ENCODE results near the gene HADHA. TPM values are rescaled to one million over a fixed set of nuclear protein-coding genes. Genes with fewer than 3 reads are reported as not detected.
A peak's percentile ranks its signal among the peaks of the same experiment; 100 is the strongest.

The HADHA gene
- total and polyA plus RNA-seq, 5 donors, result 307 to 410 (median 341) TPM

GRCh38 chr2:26184121-26184520 is 60.3 kb downstream of the HADHA start:
- WGBS, result 53% methylated on average over 34 of the region's 34 CpGs
- Histone ChIP-seq H3K27ac (ENCODE audit: low read length) (no peak overlapping the region), H3K27me3 (ENCODE audit: control insufficient read depth, insufficient read depth) (no peaks in the 10 kb centered on the region), H3K9me3 (ENCODE audit: control insufficient read depth, low read length) (no peaks in the 10 kb centered on the region), H3K4me3 (ENCODE audit: low read length) (peak overlapping the region; percentile 21), H3K4me1 (ENCODE audit: control insufficient read depth, insufficient read depth, low read length) (peaks cover 5% of the 10 kb centered on the region)
- DNase-seq (peak in 1 of 3 donors; percentile 53), ATAC-seq (no peak)
- intact Hi-C loops (cut with DNase I), result no loop called here

DNA sequence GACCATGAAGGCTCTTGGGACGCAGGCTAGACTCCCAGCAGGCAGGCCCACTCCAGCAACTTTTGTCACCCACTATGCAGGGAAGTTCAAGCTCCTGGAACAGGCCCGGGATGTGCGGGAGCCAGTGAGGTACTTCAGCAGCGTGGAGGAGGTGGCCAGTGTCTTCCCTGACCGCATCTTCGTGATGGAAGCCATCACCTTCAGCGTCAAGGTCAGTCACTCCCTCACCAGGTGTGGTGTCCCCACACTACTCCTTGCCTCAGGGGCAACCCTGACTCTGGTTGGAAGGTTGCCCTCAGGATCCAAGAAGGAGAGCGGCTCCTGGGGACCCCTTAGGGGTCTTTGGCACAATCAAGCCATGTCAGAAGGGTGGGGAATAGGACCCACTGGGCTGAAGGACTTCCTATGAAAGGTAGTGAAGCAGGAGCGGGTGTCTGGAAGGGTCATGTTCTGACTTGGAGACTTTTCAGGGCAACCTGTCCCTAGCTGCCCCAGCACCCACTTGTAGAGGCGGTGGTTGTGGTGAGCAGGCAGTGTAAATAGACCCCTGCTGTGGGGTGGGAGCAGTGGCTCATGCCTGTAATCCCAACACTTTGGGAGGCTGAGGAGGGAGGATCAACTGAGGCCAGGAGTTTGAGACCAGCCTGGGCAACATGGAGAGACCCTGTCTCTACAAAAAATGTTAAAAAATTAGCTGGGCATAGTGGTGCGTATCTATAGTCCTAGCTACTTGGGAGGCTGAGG is 61.4 kb downstream of the HADHA start:
- WGBS, result 97% methylated on average over 11 of the region's 11 CpGs
- no peak overlapping the region for H3K27ac ChIP-seq (ENCODE audit: low read length)
- intact Hi-C loops (cut with DNase I), result no loop called here
- H3K4me3 ChIP-seq (ENCODE audit: low read length), result no peak overlapping the region
- no peak for ATAC-seq
- peaks cover 5% of the 10 kb centered on the region for H3K4me1 ChIP-seq (ENCODE audit: control insufficient read depth, insufficient read depth, low read length)
- H3K27me3 ChIP-seq (ENCODE audit: control insufficient read depth, insufficient read depth), result no peaks in the 10 kb centered on the region
- peak in 1 of 3 donors; percentile 29 for DNase-seq
- H3K9me3 ChIP-seq (ENCODE audit: control insufficient read depth, low read length), result no peaks in the 10 kb centered on the region

DNA sequence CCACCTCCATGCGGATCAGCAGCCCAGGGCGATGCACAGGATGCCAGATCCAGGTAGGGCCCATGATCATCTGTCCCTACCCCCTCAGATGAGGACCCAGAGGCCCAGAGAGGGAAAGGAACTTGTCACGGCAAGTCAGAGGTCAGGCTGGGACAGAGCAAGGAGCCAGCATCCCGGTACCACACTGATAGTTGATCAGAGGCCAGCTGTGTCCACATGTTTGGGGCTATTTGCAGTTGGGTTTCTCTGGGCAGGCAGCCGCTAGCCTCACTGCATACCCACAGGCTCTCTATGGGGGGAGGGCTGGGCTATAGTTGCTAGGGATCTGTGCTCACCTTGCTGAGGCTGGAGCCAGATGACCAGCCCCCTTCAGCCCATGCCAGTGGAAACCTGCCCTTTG is 62.0 kb downstream of the HADHA start:
- no peak for DNase-seq
- WGBS, result 89% methylated on average over 5 of the region's 5 CpGs
- intact Hi-C loops (cut with DNase I), result no loop called here
- Histone ChIP-seq H3K27me3 (ENCODE audit: control insufficient read depth, insufficient read depth) (no peaks in the 10 kb centered on the region), H3K27ac (ENCODE audit: low read length) (no peak overlapping the region), H3K9me3 (ENCODE audit: control insufficient read depth, low read length) (no peaks in the 10 kb centered on the region), H3K4me1 (ENCODE audit: control insufficient read depth, insufficient read depth, low read length) (peaks cover 5% of the 10 kb centered on the region), H3K4me3 (ENCODE audit: low read length) (no peak overlapping the region)
- ATAC-seq, result no peak

GRCh38 chr2:26179446-26179913 is 65.0 kb downstream of the HADHA start:
- Histone ChIP-seq H3K9me3 (ENCODE audit: control insufficient read depth, low read length) (no peaks in the 10 kb centered on the region), H3K27me3 (ENCODE audit: control insufficient read depth, insufficient read depth) (no peaks in the 10 kb centered on the region), H3K4me3 (ENCODE audit: low read length) (peak overlapping the region; percentile 68), H3K27ac (ENCODE audit: low read length) (no peak overlapping the region), H3K4me1 (ENCODE audit: control insufficient read depth, insufficient read depth, low read length) (peaks cover 5% of the 10 kb centered on the region)
- 21% methylated on average over 12 of the region's 12 CpGs for WGBS
- intact Hi-C loops (cut with DNase I), result no loop called here
- DNase-seq, result peak in 1 of 3 donors; percentile 47
- peak in 1 of 2 donors; percentile 9 for ATAC-seq

DNA sequence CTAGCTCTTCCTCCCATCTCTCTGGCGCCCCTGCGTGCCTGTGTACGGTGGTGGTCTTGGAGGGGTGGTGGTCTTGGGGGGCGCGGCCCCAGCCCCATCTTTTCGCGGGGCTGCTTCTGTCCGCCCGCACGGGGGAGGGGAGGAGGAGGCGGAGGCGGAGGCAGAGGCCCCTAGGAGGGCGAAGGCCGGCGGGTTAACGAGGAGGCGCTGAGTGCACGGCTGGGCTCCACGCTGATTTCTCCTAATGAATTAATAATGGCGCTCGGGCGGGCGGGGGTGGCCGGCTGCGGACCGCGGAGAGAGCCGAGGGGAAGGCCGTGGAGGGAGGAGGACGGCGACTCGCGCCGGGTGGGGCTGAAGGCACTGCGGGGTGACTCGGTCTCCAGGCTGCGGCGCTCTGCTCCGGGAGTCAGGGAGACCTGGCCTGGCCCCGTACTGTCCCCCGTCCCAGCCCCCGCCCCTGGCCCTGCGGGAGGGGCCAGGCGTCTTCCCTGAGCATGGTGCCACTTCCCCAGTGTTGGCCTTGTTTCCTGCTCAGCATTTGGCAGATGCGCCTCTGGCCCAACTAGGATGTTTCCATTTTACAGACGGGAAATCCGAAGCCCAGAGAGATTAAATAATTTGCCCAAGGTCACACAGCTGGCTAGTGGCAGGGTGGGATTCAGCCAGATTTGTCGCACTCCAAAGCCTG is 65.5 kb downstream of the HADHA start:
- Histone ChIP-seq H3K4me1 (ENCODE audit: control insufficient read depth, insufficient read depth, low read length) (peaks cover 3% of the 10 kb centered on the region), H3K4me3 (ENCODE audit: low read length) (peak overlapping the region; percentile 68), H3K27ac (ENCODE audit: low read length) (no peak overlapping the region), H3K9me3 (ENCODE audit: control insufficient read depth, low read length) (no peaks in the 10 kb centered on the region), H3K27me3 (ENCODE audit: control insufficient read depth, insufficient read depth) (no peaks in the 10 kb centered on the region)
- WGBS, result 2% methylated on average over 46 of the region's 48 CpGs
- ATAC-seq, result peak; percentile 58 to 67
- peak; percentile 39 to 79 (median 73) for DNase-seq
- intact Hi-C loops (cut with DNase I), result no loop called here

DNA sequence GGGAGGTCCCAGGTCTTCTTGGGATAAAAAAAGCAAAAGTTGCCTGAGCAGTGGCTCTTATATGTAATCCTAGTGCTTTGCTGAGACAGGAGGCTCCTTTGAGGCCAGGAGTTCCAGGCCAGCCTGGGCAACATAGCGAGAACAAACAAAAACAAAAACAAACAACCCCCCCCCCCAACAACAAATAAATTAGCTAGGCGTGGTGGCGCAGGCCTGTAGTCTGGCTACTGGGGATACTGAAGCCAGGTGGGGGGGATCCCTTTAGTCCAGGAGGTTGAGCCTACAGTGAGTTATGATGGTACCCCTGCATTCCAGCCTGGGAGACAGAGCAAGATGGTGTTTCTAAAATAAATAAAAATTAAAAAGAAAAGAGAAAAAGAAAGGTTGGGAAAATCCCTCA is 66.2 kb downstream of the HADHA start:
- H3K27me3 ChIP-seq (ENCODE audit: control insufficient read depth, insufficient read depth), result no peaks in the 10 kb centered on the region
- H3K27ac ChIP-seq (ENCODE audit: low read length), result no peak overlapping the region
- WGBS, result 96% methylated on average over 3 of the region's 3 CpGs
- intact Hi-C loops (cut with DNase I), result no loop called here
- H3K4me3 ChIP-seq (ENCODE audit: low read length), result no peak overlapping the region
- no peaks in the 10 kb centered on the region for H3K9me3 ChIP-seq (ENCODE audit: control insufficient read depth, low read length)
- DNase-seq (no peak), ATAC-seq (no peak)
- peaks cover 3% of the 10 kb centered on the region for H3K4me1 ChIP-seq (ENCODE audit: control insufficient read depth, insufficient read depth, low read length)

DNA sequence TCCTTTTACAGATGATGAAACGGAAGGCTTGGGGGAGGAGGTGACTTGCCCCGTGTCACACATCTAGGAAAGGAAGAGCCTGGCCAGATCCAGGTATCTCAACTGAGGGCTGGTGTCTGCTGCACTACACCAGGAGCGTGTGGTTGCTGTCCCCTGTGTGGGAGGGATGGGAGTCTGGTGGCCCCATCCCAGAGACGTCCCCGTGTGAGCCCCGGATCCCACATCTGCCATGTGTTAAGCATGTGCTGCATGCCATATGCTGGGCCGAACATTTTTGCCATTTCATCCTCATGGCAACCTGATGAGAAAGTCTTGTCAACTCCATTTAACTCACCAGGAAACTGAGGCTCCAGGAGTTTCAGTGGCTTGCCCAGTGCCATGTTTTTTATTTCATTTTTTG is 67.3 kb downstream of the HADHA start:
- Histone ChIP-seq H3K27ac (ENCODE audit: low read length) (no peak overlapping the region), H3K9me3 (ENCODE audit: control insufficient read depth, low read length) (no peaks in the 10 kb centered on the region), H3K4me1 (ENCODE audit: control insufficient read depth, insufficient read depth, low read length) (peaks cover 3% of the 10 kb centered on the region), H3K27me3 (ENCODE audit: control insufficient read depth, insufficient read depth) (no peaks in the 10 kb centered on the region), H3K4me3 (ENCODE audit: low read length) (no peak overlapping the region)
- intact Hi-C loops (cut with DNase I), result no loop called here
- no peak for ATAC-seq
- no peak for DNase-seq
- 95% methylated on average over 7 of the region's 7 CpGs for WGBS

DNA sequence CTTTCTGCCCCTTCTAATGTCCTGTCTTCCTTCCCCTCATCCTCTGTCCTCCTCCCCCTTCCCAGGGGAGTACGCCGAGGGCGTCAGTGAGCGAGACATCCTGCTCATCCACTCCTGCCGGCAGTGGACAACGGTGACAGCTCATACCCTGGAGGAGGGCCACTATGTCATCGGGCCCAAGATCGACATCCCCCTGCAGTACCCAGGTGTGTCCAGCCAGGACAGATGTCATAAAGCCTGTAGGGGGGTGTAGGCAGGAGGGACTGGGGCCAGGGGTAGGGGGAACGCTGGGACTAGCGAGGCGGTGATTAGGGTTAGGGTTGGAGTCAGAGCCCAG is 68.2 kb downstream of the HADHA start:
- no peak overlapping the region for H3K27ac ChIP-seq (ENCODE audit: low read length)
- no peaks in the 10 kb centered on the region for H3K27me3 ChIP-seq (ENCODE audit: control insufficient read depth, insufficient read depth)
- 74% methylated on average over 11 of the region's 11 CpGs for WGBS
- intact Hi-C loops (cut with DNase I), result no loop called here
- no peak for ATAC-seq
- no peak overlapping the region for H3K4me3 ChIP-seq (ENCODE audit: low read length)
- H3K4me1 ChIP-seq (ENCODE audit: control insufficient read depth, insufficient read depth, low read length), result peaks cover 3% of the 10 kb centered on the region
- no peak for DNase-seq
- H3K9me3 ChIP-seq (ENCODE audit: control insufficient read depth, low read length), result no peaks in the 10 kb centered on the region

GRCh38 chr2:26175466-26176278 is 68.8 kb downstream of the HADHA start:
- H3K27ac ChIP-seq (ENCODE audit: low read length), result no peak overlapping the region
- H3K9me3 ChIP-seq (ENCODE audit: control insufficient read depth, low read length), result no peaks in the 10 kb centered on the region
- intact Hi-C loops (cut with DNase I), result no loop called here
- H3K4me1 ChIP-seq (ENCODE audit: control insufficient read depth, insufficient read depth, low read length), result peaks cover 3% of the 10 kb centered on the region
- H3K27me3 ChIP-seq (ENCODE audit: control insufficient read depth, insufficient read depth), result no peaks in the 10 kb centered on the region
- DNase-seq (no peak), ATAC-seq (no peak)
- WGBS, result 67% methylated on average over 15 of the region's 15 CpGs
- H3K4me3 ChIP-seq (ENCODE audit: low read length), result no peak overlapping the region

GRCh38 chr2:26174691-26175465 is 69.6 kb downstream of the HADHA start:
- Histone ChIP-seq H3K4me1 (ENCODE audit: control insufficient read depth, insufficient read depth, low read length) (peaks cover 3% of the 10 kb centered on the region), H3K4me3 (ENCODE audit: low read length) (no peak overlapping the region), H3K27ac (ENCODE audit: low read length) (no peak overlapping the region), H3K9me3 (ENCODE audit: control insufficient read depth, low read length) (no peaks in the 10 kb centered on the region), H3K27me3 (ENCODE audit: control insufficient read depth, insufficient read depth) (no peaks in the 10 kb centered on the region)
- ATAC-seq, result no peak
- intact Hi-C loops (cut with DNase I), result no loop called here
- DNase-seq, result no peak
- WGBS, result 77% methylated on average over 10 of the region's 10 CpGs
